ENCODE results near the gene ARSG. TPM values are rescaled to one million over a fixed set of nuclear protein-coding genes. Genes with fewer than 3 reads are reported as not detected.

The ARSG gene
- total and polyA plus RNA-seq, 2 donors (not counting 3 experiments of a cell fraction or from before 2014, with no cell fraction given), result 3.9 to 7.0 TPM

GRCh38 chr17:68389041-68389440, 97.7 kb downstream of the ARSG start:
- H3K4me2 ChIP-seq (ENCODE audit: insufficient read depth, low read length), result no peak overlapping the region
- H4K20me1 ChIP-seq (replicated peaks; ENCODE audit: control insufficient read depth, extremely low read depth, insufficient read depth, low read length), result no peaks in the 10 kb centered on the region
- no peak overlapping the region for H3K4me3 ChIP-seq (replicated peaks in 1 of 3; ENCODE audit: insufficient read depth in 1 of 3, low read depth in 1 of 3, low read length in 3 of 3)
- H3K27ac ChIP-seq (ENCODE audit: insufficient read depth, low read depth, low read length), result no peak overlapping the region
- H3K9me3 ChIP-seq (replicated peaks; ENCODE audit: control insufficient read depth, insufficient read depth, low read length), result no peaks in the 10 kb centered on the region
- no peaks in the 10 kb centered on the region for H3K79me2 ChIP-seq (ENCODE audit: control insufficient read depth, insufficient read depth, low read length)
- intact Hi-C loops (cut with micrococcal nuclease) (no loop called here), dilution Hi-C loops (cut with MboI; ENCODE audit: extremely low pct_ligation_motif_present, low sequenced_read_pairs) (no loop called here)
- no peak overlapping the region for H2AFZ ChIP-seq (ENCODE audit: low read depth, low read length)
- H3K27me3 ChIP-seq (ENCODE audit: control insufficient read depth in 2 of 2, insufficient read depth in 2 of 2, low read length in 2 of 2), result no peaks in the 10 kb centered on the region
- FAIRE-seq, result no peak
- POLR2A ChIA-PET, result no interaction called here
- H3K9me1 ChIP-seq (replicated peaks; ENCODE audit: control insufficient read depth, extremely low read depth, insufficient read depth, low read length), result no peaks in the 10 kb centered on the region
- CTCF ChIA-PET, result interaction anchor here (0.8 to 4.4 kb wide), 2 partner anchors 10 to 81 kb away, joined by 3 to 32 read pairs; no protein-coding TSS in a partner anchor
- peaks cover 9% of the 10 kb centered on the region for H3K4me1 ChIP-seq (ENCODE audit: control insufficient read depth, extremely low read depth, insufficient read depth, low read length)
- DNase-seq (ENCODE audit: low read depth, low spot score), result no peak
- no peak overlapping the region for H3K9ac ChIP-seq (replicated peaks; ENCODE audit: extremely low read depth, insufficient read depth, low read length)
- no peaks in the 10 kb centered on the region for H3K36me3 ChIP-seq (ENCODE audit: control insufficient read depth in 2 of 2, extremely low read depth in 1 of 2, insufficient read depth in 2 of 2, low read length in 2 of 2)
- TF ChIP-seq FOS (IDR thresholded peaks at IDR 0.05; ENCODE audit: borderline replicate concordance, insufficient read depth, low read length) (no peak), POLR2A (IDR thresholded peaks at IDR 0.05; ENCODE audit: low read depth, low read length) (no peak)
- no TSS peak for BruUV-seq (replicated peaks)

DNA sequence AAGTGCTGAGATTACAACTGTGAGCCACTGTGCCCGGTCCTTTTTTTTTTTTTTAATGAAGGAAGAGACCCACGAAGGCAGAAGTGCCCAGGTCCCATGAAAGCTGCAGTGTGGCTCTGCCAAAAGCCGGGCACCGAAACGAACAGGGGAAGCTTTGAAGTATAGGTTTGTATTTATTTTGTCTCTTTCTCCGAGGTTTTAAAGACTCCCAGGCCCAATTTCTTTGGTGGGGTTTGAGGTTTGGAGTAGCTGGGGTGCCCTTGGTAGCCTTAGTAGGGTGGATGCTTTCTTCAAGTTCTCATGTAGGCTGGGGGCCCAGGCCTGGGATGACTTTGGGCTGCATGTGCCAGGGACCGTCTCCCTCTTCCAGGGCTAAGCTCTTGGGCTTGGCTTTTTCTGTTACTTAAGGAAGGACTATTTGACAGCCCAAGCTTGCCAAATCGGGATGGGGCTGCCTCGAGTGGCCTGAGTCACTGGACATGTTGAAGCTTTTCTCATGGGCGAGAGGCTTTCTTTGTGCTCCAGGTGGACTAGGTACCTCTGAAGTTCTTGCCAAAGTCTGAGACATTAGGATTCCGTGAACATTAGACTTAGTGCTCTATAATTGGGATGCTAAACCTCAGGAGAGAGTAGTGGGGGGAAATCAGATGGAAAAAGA, 99.7 kb downstream of the ARSG start:
- Histone ChIP-seq H3K4me1 (ENCODE audit: control insufficient read depth, extremely low read depth, insufficient read depth, low read length) (no peaks in the 10 kb centered on the region), H2AFZ (ENCODE audit: low read depth, low read length) (no peak overlapping the region), H3K4me3 (replicated peaks in 1 of 3; ENCODE audit: insufficient read depth in 1 of 3, low read depth in 1 of 3, low read length in 3 of 3) (no peak overlapping the region), H3K9me1 (replicated peaks; ENCODE audit: control insufficient read depth, extremely low read depth, insufficient read depth, low read length) (no peaks in the 10 kb centered on the region), H3K9me3 (replicated peaks; ENCODE audit: control insufficient read depth, insufficient read depth, low read length) (no peaks in the 10 kb centered on the region), H3K79me2 (ENCODE audit: control insufficient read depth, insufficient read depth, low read length) (no peaks in the 10 kb centered on the region), H3K36me3 (ENCODE audit: control insufficient read depth in 2 of 2, extremely low read depth in 1 of 2, insufficient read depth in 2 of 2, low read length in 2 of 2) (no peaks in the 10 kb centered on the region), H3K4me2 (ENCODE audit: insufficient read depth, low read length) (no peak overlapping the region), H3K9ac (replicated peaks; ENCODE audit: extremely low read depth, insufficient read depth, low read length) (no peak overlapping the region), H3K27ac (ENCODE audit: insufficient read depth, low read depth, low read length) (no peak overlapping the region), H4K20me1 (replicated peaks; ENCODE audit: control insufficient read depth, extremely low read depth, insufficient read depth, low read length) (no peaks in the 10 kb centered on the region), H3K27me3 (ENCODE audit: control insufficient read depth in 2 of 2, insufficient read depth in 2 of 2, low read length in 2 of 2) (no peaks in the 10 kb centered on the region)
- intact Hi-C loops (cut with micrococcal nuclease) (no loop called here), dilution Hi-C loops (cut with MboI; ENCODE audit: extremely low pct_ligation_motif_present, low sequenced_read_pairs) (no loop called here)
- FAIRE-seq (no peak), DNase-seq (ENCODE audit: low read depth, low spot score) (no peak)
- ChIA-PET CTCF (interaction anchor here (0.8 to 1.1 kb wide), 2 partner anchors 8 to 36 kb away, joined by 5 read pairs; no protein-coding TSS in a partner anchor), POLR2A (no interaction called here)
- no TSS peak for BruUV-seq (replicated peaks)
- no peak for TF ChIP-seq MYC (IDR thresholded peaks at IDR 0.05; ENCODE audit: low read depth, low read length)
- TF ChIP-seq EZH2 (IDR thresholded peaks at IDR 0.05; ENCODE audit: borderline replicate concordance, low read depth, low read length, severe bottlenecking), result no peak
- no peak for TF ChIP-seq POLR2A (IDR thresholded peaks at IDR 0.05; ENCODE audit: low read depth, low read length)
- TF ChIP-seq JUN (IDR thresholded peaks at IDR 0.05; ENCODE audit: borderline replicate concordance, insufficient read depth, insufficient read length, low read depth), result no peak
- TF ChIP-seq, protein P1, sequence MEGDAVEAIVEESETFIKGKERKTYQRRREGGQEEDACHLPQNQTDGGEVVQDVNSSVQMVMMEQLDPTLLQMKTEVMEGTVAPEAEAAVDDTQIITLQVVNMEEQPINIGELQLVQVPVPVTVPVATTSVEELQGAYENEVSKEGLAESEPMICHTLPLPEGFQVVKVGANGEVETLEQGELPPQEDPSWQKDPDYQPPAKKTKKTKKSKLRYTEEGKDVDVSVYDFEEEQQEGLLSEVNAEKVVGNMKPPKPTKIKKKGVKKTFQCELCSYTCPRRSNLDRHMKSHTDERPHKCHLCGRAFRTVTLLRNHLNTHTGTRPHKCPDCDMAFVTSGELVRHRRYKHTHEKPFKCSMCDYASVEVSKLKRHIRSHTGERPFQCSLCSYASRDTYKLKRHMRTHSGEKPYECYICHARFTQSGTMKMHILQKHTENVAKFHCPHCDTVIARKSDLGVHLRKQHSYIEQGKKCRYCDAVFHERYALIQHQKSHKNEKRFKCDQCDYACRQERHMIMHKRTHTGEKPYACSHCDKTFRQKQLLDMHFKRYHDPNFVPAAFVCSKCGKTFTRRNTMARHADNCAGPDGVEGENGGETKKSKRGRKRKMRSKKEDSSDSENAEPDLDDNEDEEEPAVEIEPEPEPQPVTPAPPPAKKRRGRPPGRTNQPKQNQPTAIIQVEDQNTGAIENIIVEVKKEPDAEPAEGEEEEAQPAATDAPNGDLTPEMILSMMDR (IDR thresholded peaks at IDR 0.05; ENCODE audit: extremely low read depth in 1 of 2, insufficient read depth in 1 of 2, low read depth in 1 of 2, low read length in 2 of 2), result no peak
- no peak for TF ChIP-seq GATA2 (IDR thresholded peaks at IDR 0.05; ENCODE audit: insufficient read depth, insufficient read length, low read depth, low read length)
- no peak for TF ChIP-seq POLR2AphosphoS5 (IDR thresholded peaks at IDR 0.05; ENCODE audit: insufficient read depth, low read depth, low read length)
- TF ChIP-seq, protein P2, sequence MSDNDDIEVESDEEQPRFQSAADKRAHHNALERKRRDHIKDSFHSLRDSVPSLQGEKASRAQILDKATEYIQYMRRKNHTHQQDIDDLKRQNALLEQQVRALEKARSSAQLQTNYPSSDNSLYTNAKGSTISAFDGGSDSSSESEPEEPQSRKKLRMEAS (IDR thresholded peaks at IDR 0.05; ENCODE audit: insufficient read depth, insufficient read length), result no peak
- TF ChIP-seq FOS (IDR thresholded peaks at IDR 0.05; ENCODE audit: borderline replicate concordance, insufficient read depth, low read length), result no peak
